HG03460 (cell line): ENCODE measurements around the gene SPATA13.

ENCODE experiments used
- ATAC-seq: cut with Tn5 transposase; IDR thresholded peaks from one replicate; pipeline ENCODE4 v1.9.1; 2021; ENCODE audit not compliant: unreplicated experiment

SPATA13 gene

DNA sequence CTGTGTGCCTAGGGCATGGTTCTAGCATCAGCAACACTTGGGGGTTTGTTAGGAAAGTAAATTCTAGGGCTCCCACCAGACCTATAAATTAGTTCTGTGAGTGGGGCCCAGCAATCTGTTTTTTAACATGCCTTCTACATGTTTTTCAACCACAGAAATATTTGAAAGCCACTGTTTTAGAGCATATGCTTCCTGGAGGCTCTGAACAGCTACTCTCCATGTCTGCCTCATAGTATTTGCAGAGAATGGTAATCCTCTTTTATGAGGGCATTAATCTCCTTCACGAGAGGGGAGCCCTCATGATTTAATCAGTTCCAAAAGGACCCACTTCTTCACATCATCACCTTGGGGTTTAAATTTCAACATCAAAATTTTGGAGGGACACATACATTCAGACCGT is 6.0 kb downstream of the SPATA13 start:
- ATAC-seq = no peak

DNA sequence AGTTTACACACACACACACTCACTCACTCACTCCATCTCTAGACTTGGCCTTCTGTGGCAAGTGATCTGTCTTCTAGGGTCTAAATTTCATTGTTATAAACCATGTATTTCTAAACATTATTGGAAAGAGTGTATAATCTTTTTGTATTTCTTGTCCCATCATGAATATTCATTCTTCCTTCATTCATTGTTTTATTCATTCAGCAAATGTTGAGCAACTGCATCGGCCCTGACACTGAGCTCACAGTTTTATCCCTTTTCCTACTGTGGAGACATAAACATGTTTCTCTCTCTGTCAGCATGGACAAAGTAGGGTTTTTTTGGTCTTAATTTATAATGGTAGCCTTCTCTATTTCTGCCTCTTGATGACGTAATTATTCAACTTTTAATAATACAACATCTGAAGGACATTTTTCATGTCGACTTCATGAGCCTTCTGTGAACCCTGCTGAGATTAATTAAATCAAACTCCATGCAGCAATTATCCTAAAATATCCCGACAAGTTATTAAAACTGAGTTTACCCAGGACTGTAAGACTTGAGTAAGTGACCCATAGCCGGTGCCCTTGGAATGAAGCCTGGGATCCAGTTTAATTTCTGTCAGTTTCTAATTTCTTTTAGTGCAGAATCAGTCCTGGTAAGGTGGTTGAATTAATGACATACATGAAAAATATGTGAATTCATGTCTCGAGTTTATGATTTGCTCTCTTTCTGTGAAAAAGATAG is 7.3 kb downstream of the SPATA13 start:
- no peak for ATAC-seq

DNA sequence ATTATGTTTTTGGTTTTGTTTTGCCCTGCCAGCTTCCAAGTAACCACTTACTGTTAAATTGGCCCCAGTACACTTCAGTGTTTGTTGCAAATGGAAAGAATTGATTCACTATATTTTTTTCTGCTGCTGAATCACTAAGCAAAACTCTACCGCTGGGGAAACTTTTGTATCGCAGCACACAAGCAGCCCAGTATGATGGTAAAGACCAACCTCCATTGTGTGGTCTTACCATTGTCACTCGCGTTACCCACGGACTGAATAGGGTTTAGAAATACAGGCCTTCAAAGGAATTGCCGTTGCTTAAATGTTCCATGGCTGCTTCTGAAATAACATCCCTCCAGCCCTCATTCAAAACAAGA is 7.9 kb downstream of the SPATA13 start:
- no peak for ATAC-seq

DNA sequence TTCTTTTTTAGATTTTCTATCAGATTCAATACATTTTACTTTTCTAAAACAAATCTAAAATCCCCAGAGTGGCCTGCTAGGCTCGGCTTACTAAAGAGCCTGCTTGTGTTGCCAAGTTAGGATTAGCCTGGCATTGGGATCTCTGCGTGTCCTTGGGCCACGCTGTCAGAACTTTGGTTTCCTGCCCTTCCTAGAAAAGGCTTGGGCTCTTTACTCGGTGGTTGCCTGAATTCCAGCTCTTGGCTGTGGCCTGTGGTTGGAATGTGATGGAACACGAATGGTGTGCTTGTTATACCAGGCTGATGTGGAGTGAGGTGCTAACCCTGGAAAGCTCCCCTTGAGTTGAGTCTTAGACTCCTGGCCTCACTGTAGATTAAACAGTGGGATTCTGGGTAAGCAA is 8.5 kb downstream of the SPATA13 start:
- ATAC-seq = no peak

DNA sequence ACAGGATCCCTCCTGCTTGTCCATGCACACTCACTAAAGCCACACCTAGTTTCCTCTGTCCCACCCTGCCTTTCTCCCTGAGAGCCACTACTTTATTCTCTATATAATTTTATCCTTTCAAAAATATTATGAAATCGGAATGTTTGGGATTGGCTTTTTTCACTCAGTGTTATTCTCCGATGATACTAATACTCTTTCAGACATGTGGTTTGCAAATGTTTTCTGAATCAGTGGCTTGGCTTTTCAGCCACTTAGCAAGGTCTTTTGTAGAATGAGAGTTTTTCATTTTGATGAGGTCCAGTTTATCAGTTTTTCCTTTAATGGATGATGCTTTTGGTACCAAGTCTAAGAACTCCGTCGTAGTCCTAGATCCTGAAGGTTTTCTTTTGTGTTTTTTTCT is 11.6 kb downstream of the SPATA13 start:
- ATAC-seq = no peak

DNA sequence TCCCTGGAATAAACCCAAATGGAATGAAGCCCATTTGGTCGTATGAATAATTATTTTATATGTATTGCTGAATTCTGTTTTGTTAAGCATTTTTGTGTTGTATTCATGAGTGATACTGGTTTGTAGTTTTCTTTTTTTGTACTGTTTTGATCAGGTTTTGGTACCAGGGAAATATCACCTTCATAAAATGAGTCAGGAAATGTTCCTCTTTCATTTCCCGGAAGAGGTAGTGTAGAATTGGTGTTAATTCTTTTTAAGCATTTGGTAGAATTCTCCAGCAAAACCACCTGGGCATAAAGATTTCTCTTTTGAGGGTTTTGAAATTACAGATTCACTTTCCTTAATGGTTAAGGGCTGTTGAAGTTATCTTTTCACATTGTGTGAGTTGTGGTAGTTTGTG is 13.3 kb downstream of the SPATA13 start:
- no peak for ATAC-seq

DNA sequence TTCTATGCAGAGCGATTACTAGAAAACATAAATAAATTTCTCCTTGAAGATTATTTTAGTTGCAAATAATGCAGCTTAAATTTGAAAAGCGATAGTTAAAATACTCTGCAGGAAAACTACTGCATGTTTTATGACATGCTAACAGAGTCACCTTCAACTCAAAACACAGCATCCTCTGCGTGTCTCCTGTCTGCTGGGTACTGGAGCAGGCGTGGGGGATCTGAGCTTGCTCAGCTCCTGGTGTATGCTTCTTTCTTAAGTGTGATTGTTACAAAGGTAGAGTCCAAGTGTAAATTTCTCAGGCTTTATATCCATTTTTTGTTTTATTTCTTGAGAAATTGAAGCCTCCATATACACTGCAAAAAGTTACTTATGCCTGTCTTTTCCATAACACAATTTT is 15.3 kb downstream of the SPATA13 start:
- ATAC-seq = no peak

DNA sequence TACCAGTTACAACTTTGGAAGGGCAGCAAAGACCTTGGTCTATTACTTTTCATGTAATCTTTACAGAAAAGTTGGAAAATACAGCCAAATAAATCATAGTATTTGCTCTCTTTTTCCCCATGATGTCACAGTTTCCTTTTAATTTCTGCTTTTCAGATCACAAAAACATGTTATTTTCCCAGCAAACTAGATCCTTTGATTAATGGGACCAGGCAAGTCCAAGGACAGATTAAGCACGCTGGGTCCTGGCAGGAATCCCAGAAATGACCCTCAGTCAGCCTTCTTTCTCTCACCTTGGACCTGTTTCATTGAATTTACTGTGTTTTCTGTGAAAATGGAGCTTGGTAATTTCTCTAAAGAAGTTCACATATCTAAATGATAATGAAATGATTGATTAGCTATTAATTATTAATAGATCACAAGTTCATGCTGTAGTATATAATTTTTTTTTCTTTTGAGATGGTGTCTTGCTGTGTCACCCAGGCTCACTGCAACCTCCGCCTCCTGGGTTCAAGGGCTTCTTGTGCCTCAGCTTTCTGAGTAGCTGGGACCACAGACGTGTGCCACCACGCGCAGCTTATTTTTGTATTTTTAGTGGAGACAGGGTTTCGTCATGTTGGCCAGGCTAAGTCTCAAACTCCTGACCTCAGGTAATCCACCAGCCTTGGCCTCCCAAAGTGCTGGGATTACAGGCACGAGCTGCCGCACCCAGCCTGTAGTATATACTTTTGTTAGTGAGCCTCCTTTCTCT is 16.0 kb downstream of the SPATA13 start:
- no peak for ATAC-seq

DNA sequence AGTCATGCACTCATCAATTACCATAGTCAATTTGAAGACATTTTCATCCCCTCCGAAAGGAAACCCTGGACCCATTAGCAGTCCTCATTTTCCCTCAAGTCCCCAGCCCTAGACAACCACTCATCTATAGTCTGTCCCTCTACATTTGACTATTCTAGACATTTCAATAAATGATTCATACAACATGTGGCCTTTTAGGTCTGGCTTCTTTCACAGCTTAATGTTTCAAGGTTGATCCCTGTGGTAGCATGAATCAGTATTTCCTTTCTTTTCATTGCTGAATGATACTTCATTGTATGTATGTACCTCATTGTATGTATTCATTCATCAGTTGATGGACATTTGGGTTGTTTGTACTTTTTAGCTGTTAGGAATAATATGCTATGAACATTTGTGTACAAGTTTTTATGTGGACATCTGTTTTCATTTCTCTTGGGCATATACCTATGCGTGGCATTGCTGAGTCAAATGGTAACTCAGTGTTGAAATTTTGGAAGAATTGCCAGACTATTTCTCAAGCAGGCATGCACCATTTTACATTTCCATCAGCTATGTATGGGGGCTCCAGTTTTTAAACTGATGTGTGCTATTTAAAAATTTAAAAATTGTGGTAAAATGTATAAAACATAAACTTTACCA is 18.4 kb downstream of the SPATA13 start:
- ATAC-seq = no peak

DNA sequence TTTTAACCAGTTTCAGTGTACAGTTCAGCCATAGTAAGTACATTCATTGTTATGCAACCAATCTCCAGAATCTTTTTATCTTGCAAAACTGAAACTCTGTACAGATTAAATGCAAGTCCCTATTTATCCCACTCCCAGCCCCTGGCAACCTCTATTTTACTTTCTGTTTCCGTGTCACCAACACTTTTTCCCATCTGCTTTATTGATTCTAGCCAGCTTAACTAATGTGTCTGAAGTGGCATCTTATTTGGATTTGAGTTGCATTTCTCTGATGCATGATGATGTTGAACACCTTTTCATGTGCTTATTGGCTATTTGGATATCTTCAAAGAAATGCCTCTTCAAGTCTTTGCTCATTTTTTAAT is 18.9 kb downstream of the SPATA13 start:
- ATAC-seq = no peak

DNA sequence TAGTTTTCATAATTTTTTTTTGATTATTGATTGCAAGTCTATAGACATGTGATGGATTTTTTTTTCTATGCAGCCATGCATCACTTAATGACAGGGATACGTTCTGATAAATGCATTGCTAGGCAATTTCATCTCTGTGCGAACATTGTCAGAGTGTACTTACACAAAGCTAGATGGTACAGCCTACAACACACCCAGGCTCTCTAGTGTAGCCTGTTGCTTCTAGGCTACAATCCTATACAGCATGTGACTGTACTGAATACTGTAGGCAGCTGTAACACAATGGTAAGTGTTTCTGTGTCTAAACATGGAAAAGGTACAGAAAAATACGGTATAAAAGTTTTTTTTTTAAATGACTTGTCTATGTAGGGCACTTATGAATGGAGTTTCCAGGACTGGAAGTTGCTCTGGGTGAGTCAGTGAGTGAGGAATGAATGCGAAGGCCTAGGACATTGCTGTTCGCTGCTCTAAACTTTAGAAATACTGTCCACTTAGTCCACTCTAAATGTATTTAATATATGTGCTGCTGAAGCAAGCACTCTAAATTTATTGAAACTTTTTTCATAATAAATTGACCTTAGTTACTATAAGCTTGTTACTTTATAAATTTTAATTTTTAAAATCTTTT is 20.3 kb downstream of the SPATA13 start:
- ATAC-seq = no peak

DNA sequence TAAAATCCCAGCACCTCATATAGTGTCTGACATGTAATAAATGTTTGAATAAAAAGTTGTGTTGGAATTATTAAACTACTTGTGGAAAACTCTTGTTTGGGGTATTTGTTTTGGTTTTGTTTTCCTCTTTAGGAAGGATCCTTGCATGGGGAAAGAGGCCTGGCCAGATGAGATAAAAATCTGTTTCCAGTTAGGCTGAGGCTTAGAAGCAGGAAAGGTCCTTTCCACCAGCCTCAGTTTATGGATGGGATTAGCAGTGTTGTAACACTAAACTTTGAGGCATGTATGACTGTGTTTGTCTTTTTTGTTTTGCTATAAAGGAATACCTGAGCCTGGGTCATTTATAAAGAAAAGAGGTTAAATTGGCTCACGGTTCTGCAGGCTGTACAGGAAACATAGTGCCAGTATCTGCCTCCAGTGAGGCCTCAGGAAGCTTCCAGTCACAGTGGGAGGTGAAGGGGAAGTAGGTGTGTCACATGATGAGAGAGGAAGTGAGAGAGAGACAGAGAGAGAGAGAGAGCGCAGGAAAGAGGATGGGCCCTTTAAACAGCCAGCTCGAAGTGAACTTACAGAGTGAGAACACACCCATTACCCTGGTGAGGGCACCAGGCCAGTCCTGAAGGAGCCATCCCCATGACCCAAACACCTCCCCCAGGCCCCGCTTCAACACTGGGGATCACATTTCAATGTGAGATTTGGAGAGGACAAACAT is 21.6 kb downstream of the SPATA13 start:
- no peak for ATAC-seq

DNA sequence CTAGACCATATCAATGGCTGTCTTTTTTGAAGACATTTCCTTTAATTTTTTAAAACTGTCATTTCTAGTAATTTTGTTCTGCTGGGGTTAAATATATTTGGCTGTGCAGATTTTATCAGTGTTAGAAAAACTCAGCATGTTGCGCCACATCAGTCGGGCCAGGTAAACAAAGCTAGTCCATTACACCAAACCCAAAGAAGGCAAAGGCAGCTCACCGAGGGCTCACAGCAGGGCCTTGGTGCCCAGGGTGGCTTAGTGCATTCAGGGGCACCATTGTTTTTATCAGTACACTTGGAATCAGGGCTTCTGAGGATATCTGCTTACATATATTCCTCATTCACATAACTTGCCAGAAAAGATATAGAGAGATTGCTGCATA is 22.2 kb downstream of the SPATA13 start:
- ATAC-seq = no peak

DNA sequence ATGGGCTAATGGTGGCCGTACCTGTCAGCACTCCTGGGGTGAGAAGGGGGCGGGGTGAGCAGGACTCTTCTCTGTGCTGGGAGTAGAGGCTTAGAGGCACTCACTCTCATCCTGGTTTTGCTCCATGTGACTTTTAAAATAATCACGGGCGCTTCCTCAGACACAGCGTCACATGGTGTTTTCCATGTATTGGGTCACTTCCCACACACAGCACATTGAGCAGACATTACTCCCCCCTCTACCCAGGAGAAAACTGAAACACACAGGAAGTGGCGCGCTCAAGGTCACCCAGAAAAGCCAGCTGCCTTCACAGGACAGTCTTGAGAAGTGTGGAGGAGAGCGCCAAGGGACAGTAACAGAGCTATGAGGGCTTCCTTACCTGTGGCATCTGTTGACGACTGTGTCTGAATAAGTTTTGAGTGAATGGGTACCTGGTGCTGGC is 23.2 kb downstream of the SPATA13 start:
- no peak for ATAC-seq

DNA sequence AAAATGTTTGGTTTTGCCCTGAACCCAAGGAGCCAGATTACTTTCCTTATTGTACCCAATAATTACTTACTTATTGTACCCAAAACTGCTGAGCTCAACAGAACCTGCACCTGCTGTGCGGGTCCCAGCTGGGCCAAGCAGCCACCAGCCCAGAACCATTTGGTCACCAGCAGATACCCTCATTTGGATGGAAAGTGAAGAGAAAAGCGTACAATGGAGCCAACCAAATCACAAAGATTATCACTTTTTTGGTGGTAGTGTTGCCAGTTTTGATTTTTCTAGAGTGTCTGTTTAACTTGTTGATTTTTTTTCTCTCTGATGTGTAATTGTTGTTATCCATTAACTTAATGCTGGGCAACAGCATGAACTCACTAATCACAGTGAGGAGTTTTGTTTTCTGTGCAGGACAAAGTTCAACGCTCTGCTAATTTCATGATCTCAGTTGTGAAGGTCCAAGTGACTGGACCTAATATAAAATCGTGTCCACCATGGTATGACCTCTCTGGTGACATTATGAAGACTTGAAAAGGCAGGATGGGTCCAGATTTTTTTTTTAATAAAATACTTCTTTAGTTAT is 23.8 kb downstream of the SPATA13 start:
- no peak for ATAC-seq

DNA sequence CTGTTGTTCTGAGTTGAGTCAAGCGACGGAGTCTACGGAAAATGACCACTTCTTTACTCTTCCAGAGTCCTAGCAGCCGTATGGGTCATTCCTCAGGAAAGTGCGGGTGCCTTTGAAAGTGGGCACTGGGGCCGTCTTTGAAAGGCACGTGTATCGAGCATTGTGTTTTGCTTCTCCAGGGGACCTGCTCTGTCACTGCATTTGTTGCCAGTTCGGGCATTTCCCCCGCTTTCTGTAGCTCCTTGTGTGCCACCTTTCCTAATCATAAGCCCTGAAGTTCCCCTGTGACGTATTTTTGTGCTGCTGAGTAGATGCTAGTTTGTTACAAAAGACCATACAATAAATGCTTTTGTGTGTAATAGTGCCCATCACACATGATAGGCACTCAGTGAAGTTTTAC is 24.4 kb downstream of the SPATA13 start:
- ATAC-seq = no peak

DNA sequence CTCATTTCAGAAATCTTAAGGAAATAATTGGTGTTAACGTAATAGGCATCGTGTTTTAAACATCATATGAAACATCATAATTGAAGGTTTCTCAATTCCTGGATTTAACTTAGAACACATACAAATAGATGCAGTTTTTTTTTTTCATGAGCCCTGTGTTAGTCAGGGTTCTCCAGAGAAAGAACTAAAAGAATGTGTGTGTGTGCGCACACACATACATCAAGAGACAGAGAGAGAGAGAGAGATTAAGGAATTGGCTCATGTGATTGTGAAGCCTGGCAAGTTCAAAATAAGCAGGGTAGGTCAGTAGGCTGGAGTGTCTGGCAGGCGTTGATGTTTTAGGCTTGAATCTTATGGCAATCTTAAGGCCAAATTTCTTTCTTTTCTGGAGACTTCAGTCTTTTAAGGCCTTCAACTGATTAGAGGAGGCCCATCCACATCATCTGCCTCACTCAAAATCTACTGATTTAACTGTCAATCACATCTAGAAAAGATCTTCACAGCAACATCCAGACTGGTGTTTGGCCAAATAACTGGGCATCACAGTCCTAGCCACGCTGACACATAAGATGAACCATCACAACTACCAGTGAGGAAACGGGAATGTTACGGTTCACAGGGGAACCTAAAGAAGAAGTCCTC is 25.2 kb downstream of the SPATA13 start:
- no peak for ATAC-seq

DNA sequence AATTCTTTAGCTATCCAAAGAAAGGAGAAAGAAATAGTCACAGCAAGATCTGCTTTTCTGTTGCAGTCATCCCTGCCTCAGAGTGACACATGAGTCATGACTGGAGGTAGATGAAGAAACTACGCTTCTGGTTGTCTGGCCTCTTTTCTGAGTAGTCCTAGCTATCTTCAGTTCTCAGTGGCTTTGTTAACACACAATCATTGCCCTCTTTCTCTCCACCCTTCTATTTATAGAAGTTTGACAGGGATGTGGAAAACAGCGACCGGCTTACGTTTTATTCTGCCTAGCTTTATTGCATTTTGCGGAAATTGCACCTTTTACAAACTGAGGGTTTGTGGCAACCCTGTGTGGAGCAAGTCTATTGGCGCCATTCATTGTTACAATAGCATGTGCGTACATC is 26.7 kb downstream of the SPATA13 start:
- no peak for ATAC-seq

DNA sequence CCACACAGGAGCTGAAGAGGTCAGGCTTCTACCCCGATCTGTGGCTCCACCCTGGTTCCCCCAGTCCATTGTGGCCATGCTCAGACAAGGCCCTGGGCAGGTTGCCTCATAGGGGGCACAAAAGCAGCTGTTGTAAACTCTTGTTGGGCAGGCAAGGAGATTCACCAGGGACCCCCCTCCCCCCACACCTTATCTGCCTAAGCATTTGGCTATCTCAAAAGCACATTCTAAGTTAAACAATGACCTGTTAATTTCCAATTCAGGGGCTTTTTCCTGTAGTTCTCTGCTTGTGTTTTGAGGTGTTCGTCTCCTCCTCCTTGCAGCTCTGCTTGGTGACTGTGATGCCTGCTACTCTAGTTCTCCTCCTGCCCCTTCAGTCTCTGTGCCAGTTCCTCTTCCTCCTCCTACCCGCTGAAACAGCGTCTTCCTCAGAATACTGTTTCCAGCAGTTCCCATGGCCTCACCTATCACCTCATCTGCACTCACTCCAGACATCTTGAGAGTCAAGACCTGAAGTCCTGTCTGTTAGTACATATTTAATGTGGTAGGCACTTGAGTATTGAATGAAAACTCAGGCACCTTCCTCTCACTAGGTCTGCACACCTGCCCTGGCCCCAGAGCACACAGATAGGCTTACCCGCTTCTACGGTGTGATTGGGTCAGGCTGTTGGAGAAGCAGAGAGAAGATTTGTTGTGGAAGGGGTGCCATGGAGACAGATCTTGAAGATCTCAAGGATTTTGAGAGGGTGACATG is 31.7 kb downstream of the SPATA13 start:
- no peak for ATAC-seq

DNA sequence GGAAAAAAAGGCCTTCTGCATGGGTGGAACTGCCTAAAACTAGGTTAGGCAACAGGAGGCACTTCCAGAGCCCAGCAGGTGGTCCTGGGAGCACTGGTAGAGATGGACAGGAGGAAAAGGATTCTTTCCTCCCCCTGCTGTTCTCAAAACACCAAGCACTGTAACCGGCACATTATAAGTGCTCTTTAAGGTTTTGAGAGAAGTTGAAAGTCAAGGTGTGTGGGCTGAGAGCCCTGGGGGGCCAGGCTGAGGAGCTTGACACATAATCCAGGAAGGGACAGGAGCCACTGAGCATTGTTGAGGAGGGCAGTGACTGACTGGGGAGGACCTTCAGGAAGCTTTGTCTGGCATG is 32.3 kb downstream of the SPATA13 start:
- ATAC-seq = no peak
